GM18499 (cell line): ENCODE measurements around the gene CHCHD3.

Source experiments
- ATAC-seq: cut with Tn5 transposase; IDR thresholded peaks from one replicate; pipeline ENCODE4 v1.9.1; 2021; ENCODE audit warnings: moderate number of reproducible peaks; ENCODE audit not compliant: insufficient read depth, unreplicated experiment

CHCHD3 gene

DNA sequence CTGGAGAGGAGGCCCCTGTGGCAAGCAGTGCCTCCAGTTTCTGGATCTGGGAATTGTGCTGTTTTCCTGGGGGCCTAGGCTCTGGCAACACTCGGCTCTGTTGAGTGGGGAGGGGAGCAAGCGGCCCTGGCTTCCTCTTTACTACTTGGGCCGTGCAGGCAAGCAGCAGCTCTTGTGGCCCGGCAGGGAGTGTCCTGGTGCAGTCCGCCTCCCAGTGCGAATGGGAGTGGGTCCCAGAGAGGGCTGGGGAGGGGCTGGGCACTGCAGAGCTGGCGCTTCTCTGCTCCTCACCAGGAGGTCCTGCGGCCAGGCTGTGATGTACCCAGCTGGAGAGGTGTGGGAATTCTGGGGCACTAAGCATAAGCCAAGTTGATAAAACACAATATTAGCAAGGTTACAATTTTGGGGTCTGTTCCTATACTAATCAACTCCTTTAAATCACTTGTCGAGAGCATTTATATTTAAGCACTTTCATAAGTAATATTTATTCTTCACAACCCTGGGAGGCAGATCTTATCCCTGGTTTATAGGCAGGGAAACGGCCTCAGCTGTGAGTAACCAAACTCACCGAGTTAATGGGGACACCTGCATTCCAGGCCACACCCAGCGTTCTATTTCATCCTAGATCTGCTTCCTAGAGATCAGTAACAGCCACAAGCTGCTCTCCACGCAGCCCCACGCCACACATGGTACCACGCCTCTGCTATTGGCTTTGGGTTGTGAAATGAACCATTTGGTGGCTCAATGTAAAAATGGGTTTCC is 322.2 kb downstream of the CHCHD3 start:
- no peak for ATAC-seq

DNA sequence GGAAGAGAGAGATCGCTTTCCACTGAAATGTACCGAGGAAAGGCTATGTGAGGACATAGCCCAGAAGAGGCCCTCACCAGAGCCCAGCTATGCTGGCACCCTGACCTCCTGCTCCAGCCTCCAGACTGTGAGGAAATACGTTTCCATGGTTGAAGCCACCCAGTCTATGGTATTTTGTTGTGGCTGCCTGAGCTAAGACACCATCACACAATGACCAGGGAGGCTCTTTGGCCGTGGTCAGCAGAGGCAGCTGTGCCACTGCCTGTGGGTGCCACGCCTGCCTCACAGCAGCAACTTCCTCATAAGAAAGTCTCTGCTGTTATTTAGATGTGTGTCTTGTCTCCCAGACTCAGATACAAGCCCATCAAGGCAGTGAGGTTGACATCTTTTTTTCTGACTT is 322.9 kb downstream of the CHCHD3 start:
- ATAC-seq = no peak

DNA sequence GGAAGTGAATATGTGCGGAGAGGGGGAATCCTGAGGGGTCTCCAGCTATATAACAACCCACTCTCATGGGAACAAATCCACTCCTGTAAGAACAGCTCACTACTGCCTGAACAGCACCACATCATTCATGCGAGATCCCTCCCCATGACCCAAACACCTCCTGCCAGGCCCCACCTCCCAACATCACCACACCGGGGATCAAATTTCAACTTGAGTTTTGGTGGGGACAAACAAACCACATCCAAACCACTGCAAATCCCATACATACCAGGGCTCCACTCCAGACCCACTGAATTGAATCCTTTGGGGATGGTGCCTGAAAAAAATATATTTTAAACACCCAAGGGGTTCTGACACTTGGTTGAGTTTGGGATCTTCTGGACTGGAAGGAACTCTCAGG is 324.1 kb downstream of the CHCHD3 start:
- no peak for ATAC-seq

DNA sequence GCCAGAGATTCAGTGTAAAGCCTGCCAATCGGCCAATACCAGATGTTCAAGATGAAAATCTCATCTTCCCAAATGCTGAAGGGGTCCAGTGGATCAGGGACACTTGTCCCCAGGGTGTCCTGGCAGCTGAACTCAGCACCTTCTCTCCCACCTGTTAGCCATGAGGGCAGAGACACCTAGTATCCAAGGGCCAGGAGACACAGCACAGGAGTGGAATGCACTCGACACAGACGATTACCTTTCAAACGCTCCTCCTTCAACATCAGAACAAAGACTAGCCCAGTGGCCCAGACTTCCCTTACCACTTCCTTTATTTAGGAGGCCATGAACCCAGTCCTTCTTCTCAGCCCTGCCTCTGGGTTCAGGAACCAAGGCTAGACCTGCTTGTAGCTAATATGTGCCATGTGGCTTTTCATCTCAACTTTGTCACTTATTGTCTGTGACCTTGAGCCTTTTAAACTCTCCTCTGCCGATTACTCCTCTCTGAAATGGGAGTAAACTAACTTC is 325.4 kb downstream of the CHCHD3 start:
- no peak for ATAC-seq

DNA sequence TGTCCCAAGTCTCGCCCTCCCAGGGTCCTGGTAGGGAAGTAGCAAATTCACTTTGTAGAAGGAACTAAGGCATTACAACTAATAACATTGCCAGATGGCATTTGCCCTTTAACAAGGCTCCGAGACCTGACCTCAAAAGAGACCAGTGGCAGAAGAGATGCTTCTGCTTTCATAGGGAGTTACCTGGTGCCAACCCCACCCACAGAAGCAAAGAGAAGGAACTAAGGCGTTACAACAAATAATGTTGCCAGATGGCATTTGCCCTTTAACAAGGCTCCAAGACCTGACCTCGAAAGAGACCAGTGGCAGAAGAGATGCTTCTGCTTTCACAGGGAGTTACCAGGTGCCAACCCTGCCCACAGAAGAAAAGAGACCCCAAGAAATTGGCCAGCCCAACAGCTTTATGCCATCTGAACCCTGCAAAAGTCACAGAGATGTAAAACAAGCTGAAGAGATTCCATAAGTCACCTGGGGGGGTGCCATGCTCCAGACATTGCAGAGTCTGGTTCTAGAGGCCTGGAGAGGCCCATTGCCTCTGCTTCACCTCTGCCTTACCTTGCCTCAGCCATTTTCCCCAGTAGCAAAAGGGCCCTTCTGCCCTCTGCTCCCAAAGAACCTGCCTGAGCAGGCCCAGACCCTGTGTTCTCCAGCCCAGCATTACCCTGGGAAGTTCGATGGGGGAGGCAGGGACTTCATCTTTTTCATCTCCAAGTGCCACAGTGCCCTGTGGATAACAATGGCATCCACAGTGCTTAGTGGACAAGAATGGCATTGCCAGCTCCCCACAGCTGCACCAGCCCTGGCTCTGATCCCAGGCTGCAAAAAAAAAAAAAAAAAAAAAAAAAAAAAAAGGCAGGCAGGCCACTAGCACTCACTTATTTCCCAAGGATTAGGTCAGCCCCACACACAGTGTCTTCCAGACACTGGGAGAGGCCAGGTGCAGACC is 326.1 kb downstream of the CHCHD3 start:
- no peak for ATAC-seq

DNA sequence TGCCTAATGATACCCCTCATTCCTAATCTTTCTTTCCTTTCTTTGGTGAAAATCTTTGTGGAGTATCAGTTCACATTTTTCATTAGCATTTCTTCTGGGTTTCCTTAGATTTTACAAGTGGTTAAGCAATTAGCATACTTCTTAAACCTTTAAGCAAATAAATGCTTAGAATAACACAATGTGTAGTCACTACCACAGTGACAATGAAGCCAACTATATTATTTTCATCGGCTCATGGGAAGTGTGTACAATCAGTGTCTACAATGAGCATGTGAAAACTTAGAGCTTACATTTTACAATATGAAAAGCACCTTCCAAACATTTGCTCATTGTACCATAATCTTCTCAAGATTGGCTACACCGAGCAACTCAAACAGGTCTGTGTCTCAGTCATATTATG is 329.5 kb downstream of the CHCHD3 start:
- ATAC-seq = no peak

DNA sequence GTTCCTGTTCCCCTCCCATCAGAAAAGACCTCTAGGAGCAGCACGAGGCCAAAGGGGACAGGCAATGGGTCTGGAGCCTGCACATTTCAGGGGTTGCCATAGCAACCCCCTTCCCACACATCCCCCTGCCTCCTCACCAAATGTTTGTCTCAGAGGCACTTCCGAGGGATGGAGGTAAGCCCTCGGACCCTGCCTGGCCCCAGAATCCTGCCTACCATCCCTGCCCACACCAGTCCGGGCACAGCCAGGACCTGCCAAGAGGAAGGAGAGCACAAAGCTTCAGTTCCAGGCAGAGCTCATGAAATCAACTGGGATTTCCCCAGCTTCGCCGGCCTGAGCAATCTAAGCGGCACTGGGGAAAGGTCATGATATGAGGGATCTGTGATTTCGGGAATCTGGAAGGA is 330.6 kb downstream of the CHCHD3 start:
- ATAC-seq = no peak

DNA sequence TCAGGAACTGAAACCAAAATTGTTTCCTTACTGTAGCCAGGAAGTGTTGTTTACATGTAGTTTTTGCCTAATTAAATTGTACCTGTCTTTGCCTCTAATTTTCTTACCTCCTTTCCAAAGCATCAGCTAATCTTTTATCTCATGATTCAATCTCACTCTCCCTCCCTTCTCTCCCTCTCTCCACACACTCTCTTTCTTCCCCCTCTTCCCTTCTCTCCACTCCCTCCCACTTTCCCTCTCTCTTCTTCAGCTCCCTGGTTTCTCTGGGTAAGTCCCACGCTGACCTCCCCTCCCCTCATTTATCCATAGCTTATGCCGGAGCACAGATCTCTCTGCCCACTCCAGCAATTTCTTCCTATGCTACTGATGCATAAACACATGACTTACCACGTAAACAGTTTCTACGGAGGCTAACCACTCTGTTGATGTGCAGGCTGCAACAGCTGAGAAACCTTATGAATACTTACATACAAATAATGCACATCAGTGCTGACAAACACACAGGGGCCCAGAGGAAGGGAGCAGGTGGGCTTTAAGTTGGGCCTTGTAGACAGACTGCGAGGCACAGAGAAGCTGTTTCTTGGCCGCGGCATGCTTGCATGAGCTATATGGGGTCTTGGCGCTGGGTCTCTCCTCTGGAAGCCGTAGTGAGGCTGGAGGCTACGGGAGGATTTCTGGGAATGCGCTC is 331.2 kb downstream of the CHCHD3 start:
- no peak for ATAC-seq

DNA sequence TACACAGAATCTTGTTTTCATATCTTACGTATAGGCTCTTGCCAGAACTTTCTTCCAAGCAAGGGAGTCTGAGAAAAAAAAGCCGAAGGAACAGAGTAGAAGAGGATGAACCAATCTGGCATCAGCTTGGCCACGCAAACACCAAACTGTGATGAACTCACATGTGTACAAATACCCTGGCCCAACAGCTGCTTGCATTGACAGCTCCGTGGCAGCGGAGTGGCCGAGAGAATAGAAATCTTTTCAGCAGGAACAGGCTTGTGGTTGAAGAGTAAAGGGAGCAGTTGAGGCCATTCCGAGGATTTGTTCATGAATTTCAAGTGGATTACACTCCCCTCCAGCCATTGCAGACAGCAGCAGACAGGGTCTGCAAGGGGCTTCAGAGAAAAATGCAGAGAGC is 331.8 kb downstream of the CHCHD3 start:
- ATAC-seq = no peak

DNA sequence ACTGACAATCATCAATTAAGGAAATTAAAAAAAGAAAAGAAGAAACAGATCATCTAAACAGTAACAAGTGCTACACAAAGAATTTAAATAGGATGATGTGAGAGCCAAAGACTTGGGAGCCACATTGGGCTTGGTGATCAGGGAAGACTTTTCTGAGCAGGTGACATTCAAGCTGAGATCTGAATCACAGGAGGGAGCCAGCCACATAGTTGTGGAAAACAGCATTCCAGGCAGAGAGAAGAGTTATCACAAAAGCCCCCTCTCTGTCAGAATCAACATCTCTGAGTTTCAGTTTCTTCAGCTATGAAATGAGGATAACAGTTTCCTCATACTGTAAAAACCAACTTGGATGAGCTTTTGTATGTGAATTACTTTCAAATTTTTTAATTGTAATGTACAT is 336.4 kb downstream of the CHCHD3 start:
- no peak for ATAC-seq

DNA sequence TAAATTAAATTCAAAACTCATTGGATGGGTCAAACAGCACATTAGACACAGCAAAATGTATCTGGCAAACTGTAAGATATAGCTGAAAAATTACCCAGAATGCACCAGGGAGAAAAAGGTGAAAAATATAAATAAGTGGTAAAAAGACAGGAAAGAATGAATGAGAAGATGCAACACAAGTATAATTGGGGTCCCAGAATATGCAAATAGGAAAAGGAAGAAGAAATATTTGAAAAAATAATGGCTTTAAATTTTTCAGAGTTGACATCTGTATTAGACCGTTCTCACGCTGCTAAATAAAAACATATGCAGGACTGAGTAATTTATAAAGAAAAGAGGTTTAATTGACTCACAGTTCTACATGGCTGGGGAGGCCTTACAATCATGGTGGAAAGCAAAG is 337.9 kb downstream of the CHCHD3 start:
- ATAC-seq = no peak

DNA sequence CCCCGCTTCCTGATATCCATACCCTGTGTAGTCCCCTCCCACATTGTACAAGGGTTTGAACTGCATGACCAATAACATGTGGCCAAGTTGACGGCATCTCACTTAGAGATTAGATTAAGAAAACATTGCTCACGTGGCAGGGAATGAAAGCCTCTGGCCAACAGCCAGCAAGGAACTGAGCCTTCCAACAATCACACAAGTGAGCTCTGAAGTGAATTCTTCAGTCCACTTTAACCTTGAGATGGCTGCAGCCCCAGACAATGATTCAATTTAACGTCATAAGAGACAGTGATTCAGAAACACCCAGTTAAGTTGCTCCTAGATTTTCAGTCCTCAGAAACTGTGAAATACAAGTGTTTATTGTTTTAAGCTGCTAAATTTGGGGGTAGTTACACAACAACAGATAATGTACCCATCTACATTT is 339.7 kb downstream of the CHCHD3 start:
- ATAC-seq = no peak

DNA sequence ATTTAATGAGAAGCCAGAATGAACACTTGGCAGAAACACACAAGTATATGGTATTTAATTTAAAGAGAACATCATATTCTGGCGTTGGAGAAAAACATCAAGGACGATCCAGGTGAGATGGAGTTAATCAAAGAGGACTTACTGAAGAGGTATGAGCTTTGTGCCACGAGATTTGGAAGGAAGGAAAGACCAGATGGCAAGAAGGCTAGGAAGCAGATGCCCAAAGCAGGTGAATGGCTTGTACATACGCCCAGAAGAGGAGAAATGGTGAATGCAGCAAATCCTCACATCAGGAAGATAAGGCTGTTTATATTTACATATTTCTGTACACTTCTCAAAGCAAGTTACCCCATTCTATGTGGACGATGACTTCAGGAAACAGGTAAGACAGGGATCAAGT is 341.7 kb downstream of the CHCHD3 start:
- no peak for ATAC-seq

DNA sequence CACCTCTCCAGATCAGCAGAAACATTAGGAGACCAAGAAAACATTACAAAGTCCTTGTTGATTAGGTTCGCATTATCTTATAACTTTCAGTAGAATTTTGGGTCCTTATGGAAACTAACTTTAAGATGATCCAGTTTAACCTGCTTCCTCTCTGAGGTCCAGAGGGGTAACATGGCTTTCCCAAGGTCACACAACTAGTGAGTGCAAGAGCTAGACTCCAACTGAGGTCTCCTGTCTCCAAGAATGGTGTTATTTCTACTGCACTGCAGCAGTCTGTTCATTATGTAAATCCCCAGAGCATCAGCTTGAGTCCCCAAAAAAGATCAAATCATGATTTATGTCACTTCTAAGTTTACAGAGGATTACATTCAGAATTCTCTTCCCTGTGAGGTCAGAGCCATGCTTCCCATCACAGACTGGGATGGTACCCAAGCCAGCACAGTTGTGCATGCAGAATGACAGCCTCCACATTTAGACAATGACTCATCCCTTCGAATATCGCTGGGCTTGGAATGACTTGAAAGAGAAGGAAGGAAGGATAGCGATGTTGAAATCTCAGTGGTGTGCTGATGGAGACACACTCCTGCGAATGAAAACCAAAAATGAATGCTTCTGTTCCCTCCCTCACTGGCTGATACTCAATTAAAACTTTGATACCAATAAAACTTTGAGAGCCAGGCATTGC is 342.5 kb downstream of the CHCHD3 start:
- no peak for ATAC-seq

DNA sequence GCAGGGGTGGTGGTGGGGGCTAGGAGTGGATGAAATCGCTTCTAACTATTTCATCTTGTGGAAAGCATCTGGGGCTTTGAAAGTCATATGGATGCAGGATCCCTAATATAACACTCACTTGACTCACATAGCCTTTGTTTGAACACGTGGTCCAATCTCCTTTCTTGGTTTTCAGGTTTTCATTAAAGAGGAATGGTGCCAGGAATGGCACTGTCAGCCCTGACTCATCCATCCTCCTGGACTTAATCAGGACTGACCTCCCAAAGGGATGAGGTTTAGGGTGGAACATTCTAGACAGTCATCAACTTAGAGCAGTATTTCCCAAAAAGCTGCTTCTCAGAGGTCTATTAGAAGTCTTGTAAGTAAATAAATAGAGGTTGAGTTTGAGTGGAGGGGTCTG is 343.6 kb downstream of the CHCHD3 start:
- ATAC-seq = no peak

DNA sequence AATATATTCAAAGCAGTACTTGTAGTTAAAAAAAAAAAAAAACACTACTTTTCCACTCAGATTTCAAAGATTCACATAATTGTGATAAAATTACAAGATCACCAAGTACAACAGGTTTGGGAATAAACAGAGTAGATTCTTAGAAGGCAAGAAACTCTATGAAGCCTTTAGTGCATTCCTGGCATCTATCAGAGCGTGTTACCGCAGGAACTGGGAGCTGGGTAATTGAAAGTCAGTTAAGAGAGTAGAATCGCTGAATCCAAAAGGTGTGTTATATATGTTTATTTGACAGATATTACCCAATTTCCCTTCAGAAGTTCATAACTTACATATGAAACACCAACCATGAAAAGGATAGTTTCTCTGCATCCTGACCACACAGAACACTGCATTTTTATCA is 346.4 kb downstream of the CHCHD3 start:
- no peak for ATAC-seq
